ENCODE data around the gene OVOL2.
"Not testable (repeated sequence)": the region's sequence is repeated elsewhere in the genome, so short reads cannot be mapped to it uniquely, and the experiment has no call there.

OVOL2 gene

GRCh38 chr20:18057101-18057993 lies at the start of gene OVOL2:
OVOL2 (minus strand) TSS chr20:18057916; CDS start chr20:18057634, 282 bp downstream.
- no peak for DNase-seq

DNA sequence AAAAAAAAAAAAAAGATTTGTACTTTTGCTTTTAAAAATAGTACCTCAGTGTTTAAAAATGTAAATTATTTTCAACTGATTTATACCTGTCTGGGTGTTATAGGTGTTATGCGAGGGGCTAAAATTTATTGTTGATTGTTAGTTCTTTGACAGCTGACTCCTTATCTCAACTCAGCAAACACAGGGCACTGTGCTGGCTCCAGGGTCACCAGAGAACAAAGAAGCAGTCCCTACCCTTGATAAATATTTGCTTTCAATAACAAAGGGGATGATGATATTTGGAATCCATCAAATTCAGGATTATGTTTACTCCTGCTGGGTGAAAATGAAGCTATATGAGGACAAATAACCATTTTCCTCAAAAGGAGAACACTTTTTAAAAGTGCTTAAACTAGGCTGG lies 45.8 kb upstream of the OVOL2 start:
- DNase-seq = no peak

DNA sequence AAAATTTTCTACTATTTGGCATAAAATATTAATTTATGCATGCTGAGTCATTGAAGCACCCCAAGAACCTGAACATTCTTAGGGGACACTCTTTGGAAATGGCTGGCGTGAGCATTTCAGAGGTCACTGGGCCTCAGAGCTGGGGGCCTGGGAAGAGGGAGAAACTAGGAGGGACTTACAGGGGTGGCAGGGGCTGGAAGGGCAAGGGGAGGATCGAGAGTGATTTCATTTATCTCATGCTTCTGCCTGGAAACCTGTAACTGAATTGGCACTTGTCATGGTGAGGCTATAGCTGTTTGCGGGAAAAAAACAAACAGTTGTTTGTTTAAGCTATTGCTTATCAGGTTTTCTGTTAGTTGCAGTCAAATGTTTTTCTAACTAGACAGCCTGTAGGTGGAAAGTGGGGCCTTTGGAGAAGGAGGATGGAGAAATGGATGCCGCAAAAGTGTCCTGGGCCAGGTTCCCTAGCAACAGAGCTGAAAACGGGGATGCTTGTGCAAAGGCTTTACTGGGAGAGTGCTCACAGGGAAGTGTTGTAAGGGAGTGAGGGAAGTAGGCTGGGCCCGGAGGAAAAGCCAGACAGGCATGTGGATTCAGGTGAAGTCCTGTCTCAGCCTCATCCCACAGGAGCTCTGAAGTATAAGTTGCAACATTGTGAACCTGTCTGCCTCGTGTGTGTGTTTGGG lies 43.6 kb upstream of the OVOL2 start:
- no peak for DNase-seq

GRCh38 chr20:18100569-18100968 lies 42.9 kb upstream of the OVOL2 start:
- DNase-seq = not testable (repeated sequence)

GRCh38 chr20:18094191-18094590 lies 36.5 kb upstream of the OVOL2 start:
- no peak for DNase-seq

- DNase-seq = no peak
Measured at GRCh38 chr20:18093388-18093787, 35.7 kb upstream of the OVOL2 start.

DNA sequence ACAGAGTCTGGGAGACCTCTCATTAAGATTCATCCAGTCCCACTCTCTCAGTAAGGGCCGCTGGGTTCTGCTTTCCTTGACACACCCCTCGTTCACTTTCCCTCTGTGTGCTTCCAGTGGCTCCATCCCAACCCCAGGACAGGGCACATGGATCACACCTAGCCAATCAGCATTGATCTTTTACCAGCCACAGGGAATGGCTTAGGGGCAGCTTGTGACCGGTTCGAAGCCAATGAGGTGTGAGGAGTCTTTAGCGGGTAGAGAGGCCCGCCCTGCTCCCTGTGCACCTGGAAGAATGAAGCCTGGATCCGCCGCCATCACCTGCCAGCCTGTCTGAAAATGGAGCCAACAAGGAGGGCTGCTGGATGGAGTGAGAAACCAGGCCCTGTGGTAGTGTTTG lies 35.2 kb upstream of the OVOL2 start:
- DNase-seq = no peak

- no peak for DNase-seq
Measured at GRCh38 chr20:18091623-18092022, 33.9 kb upstream of the OVOL2 start.

DNA sequence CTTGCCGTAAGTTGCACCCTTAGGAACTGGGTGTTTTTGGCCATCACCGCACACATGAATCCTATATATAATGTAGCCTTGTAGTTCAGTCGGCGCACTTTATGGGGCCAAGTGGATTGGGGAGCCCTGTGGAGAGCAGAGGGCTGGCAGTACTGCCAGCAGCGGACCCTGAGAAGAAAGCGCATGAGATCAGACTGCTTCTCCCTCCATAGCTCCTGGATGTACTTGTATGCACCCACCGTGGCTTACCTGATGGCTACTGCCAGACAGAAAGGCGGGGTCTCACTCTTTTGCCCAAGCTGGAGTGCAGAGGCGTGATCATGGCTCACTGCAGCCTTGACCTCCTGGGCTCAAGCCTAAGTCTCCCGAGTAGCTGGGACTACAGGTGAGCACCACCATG lies 32.8 kb upstream of the OVOL2 start:
- DNase-seq = no peak

- no peak for DNase-seq
Measured at GRCh38 chr20:18090044-18090443, 32.3 kb upstream of the OVOL2 start.

DNA sequence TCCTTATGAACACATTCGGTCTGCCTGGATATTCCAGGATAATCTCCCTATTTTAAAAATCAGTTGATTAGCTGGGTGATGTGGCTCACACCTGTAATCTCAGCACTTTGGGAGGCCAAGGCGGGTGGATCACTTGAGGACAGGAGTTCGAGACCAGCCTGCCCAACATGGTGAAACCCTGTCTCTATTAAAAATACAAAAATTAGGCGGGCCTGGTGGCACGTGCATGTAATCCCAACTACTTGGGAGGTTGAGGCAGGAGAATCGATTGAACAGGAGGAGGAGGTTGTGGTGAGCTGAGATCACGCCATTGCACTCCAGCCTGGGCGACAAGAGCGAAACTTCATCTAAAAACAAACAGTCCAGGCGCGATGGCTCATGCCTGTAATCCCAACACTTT lies 31.1 kb upstream of the OVOL2 start:
- not testable (repeated sequence) for DNase-seq

DNA sequence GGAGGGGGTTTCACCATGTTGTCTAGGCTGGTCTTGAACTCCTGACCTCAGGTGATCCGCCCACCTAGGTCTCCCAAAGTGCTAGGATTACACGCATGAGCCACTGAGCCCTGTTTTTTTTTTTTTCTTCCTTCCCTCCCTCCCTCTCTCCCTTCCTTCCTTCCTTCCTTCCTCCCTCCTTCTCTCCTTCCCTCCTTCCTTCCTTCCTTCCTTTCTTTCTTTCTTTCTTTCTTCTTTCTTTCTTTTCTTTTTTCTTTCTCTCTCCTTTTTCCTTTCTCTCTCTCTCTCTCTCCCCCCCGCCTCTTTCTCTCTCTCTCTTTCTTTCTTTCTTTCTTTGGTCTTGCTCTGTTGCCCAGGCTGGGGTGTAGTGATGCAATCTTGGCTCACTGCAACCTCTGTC lies 30.6 kb upstream of the OVOL2 start:
- DNase-seq = not testable (repeated sequence)

DNA sequence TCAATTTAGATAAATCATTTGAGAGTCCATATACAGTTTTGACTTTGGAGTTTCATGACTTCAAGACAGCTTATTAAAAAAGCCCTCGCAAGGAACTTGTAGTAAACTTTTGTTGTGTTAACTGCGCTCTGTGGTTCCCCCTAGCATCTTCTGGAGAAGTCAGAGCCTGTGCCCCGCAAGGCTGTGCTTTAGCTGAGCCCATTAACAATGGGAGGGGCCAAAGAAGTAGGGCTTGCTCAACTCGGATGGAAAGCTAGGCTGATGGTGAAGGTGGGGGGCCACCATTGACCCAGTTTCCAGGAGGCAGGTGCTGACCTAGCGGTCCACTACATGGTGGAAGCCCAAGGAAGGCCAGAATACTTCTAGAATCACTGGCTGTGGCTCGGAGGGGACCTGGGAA lies 29.3 kb upstream of the OVOL2 start:
- DNase-seq = no peak

DNA sequence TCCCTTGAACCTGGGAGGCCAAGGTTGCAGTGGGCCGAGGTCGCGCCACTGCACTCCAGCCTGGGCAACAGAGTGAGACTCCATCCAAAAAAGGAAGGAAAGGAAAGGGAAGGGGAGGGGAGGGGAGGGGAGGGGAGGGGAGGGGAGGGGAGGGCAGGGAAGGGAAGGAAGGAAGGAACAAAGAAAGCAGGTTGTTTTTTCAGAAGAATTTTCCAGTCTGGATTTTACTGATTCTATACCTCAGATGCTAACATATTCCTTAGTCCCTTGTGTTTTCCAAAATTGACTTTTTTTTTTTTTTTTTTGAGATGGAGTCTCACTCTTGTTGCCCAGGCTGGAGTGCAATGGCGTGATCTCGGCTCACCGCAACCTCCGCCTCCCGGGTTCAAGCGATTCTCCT lies 23.1 kb upstream of the OVOL2 start:
- not testable (repeated sequence) for DNase-seq

DNA sequence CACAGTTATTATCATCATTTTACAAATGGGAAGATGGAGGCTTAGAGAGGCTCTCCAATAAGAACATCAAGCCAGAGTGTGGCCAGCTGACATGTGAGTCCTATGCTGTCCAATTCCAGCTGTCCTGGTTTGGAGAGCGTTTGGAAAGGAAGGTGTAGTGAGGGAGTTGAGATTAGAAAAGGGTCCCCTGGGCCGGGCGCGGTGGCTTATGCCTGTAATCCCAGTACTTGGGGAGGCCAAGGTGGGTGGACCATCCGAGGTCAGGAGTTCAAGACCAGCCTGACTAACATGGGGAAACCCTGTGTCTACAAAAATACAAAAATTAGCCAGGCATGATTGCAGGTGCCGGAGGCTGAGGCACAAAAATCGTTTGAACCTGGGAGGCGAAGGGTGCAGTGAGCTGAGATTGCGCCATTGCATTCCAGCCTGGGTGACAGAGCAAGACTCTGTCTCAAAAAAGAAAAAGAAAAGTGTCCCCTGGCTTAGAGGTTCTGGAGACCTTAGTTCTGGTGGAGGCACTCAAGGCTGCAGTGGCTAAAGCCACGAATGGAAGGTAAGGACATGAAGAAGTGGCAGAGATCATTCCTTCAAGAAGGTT lies 22.1 kb upstream of the OVOL2 start:
- no peak for DNase-seq

GRCh38 chr20:18077157-18077556 lies 19.4 kb upstream of the OVOL2 start:
- DNase-seq = no peak

- no peak for DNase-seq
Measured at GRCh38 chr20:18072532-18072931, 14.8 kb upstream of the OVOL2 start.

GRCh38 chr20:18066421-18067333 lies 9.0 kb upstream of the OVOL2 start:
- DNase-seq = no peak

DNA sequence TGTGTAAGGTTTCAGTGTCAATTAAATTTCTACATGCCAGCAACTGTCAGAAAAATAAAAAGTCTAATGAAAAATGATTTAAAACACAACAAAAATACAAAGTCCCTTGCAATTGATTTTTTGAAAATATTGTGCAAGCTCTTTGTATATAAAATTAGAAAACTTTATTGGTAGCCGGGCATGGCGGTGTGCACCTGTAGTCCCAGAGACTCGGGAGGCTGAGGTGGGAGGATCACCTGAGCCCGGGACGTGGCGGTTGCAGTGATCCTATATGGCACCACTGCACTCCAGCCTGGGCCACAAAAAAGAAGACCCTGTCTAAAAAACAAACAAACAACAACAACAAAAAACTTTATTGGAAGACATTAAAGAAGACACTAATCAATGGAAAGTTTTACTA lies 6.0 kb upstream of the OVOL2 start:
- no peak for DNase-seq

DNA sequence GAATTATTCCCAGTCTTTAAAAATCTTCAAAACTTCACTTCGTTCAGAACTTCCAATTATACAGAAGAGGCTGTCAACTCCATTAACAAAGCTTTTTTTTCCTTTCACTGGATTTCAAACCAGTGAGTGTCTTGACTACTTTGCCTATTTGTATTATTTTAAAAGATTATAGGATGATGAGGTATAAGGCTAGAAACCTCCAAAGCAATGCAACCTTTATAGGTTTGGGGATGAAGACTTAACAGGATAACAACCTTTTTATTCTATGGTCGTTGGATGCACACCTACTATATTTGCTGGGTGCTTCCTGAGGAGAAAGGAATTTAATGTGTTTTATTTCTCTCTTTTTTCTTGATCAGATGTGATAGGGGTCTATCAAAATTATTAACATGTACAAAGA lies 1.9 kb upstream of the OVOL2 start:
- no peak for DNase-seq

DNA sequence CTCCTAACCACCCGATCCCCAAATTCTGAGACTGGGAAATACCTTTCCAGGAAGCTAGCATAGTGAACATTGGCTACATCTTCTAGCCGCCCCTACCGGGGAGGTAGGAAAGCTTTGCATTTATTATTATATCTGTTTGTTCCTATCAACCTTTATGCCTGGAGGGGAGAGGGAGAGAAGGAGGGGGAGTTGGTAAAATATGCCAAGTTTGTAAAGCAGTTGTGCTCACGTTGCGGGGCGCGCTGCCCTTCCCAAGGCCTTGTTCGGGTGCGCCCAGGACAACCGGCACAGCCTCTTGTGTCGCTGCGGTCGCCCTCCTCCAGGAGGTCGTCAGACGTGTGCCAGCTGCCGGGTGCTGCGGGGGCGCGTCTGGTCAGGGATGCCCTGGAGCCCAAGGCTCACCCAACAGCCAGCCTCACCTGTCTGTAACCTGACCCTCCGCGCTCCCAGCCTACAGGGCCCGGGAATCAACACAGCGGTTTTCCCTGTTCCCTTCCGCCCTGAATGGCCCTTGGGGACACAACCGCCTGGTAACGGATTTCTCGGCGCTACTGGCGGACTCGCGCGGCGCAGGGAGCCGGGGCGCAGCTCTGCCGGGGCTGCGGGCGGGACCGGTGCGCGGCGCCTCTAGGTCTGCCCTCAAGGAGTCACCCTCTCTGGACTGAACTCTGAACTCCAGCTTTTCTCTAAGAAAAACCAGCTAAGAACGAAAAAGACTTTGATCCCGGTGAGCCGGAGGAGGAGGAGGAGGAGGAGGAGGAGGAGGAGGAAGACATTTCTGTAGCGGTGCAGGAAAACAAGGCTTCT lies 1.1 kb upstream of the OVOL2 start:
- no peak for DNase-seq

- no peak for DNase-seq
Measured at GRCh38 chr20:18057994-18058349, 256 bp upstream of the OVOL2 start.
